Glomerular endothelial cell (primary cell): ENCODE data around the gene FAM193B. TPM values are rescaled to one million over a fixed set of nuclear protein-coding genes. Genes with fewer than 3 reads are reported as not detected.
"Not testable (repeated sequence)": the region's sequence is repeated elsewhere in the genome, so short reads cannot be mapped to it uniquely, and the experiment has no call there.

Experiments used
- DNase-seq: peaks from one replicate; pipeline ENCODE4 v3.0.0-alpha.2; 2011; ENCODE audit warnings: low read depth, low spot score; ENCODE audit errors: extremely low read depth
- total RNA-seq: library from RNA; depleted of rRNA; stranded (reverse); fragments of >200 nt; gene quantifications from 2 replicates; pipeline ENCODE4 v1.2.3, GENCODE V29; 2015

FAM193B gene
- total RNA-seq, 1 donor from 2014 or later: 55.1 TPM

GRCh38 chr5:177538876-177539275 lies 15.5 kb downstream of the FAM193B start:
- DNase-seq: no peak

DNA sequence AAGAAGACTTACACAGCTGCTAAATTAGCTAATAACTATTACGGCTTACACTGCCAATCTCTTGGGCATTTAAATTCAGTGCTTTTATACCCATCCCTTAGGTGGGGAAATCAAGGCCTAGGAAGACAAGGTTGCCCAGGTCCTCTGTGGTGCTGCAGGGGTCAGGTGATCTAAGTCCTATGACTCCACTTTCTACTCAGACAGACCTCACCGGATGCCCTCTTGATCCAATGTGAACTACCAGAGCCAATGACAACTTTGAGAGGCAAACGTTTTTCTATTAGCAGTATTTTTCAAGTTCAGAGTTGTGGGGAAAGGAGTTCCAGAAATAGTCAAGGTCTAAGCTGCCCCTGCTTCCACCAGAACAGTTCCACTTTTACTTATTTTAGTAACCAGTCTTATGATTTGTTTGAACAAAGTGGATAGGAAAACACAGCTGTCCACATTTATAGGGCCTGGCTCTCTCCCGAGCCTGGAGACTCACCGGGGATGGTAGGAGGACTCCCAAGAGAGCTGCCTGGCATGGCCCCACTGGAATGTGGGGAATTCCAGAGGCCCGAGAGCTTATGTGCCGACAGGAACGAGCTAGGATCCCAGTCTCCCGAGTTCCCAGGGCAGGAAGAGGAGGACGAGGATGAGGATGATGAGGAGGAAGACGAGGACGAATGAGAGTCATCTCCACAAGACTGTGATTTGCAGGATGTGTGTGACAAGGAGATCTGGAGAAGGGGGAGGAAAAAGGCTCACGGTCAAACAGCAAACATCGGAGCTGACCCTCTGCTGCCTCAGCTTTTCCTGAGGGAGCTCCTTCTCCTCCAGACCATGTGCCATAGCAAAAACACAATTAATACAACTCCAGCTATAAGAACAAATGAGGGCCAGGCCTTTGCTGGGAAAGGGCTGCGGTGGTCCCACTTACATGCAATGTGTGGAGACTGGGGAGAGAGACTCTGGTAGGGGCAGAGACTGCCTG lies 16.7 kb downstream of the FAM193B start:
- no peak for DNase-seq

- DNase-seq: no peak
These were observed 18.0 kb downstream of the FAM193B start for GRCh38 chr5:177536386-177536785.

DNA sequence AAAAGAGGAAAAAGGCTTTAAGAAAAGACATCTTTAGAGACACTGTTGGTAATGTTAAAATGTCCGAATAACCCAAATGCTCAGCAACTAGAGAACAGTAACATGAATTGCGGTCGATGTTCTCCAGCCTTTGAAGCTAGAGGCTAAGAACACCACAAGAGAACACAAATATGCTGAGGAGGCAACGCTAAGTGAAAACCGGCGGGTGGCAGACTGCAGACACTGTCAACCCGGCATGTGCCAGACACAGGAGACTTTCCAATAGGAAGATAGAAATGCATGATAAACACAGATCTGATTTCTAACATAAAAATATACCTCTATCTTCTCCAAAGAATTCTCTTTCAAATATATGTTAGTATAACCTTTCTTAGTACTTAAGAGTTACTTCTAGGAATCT lies 19.2 kb downstream of the FAM193B start:
- no peak for DNase-seq

DNA sequence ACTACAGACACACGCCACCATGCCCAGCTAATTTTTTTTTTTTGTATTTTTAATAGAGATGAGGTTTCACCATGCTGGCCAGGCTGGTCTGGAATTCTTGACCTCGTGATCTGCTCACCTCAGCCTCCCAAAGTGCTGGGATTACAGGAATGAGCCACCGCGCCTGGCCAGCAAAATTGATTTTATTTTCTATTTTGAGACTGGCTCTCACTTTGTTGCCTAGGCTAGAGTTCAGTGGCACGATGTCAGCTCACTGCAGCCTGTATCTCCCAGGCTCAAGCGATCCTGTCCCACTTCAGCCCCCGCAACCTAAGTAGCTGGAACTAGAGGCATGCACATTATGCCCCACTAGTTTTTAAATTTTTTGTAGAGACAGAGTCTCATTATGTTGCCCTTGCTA lies 19.9 kb downstream of the FAM193B start:
- DNase-seq: not testable (repeated sequence)

DNA sequence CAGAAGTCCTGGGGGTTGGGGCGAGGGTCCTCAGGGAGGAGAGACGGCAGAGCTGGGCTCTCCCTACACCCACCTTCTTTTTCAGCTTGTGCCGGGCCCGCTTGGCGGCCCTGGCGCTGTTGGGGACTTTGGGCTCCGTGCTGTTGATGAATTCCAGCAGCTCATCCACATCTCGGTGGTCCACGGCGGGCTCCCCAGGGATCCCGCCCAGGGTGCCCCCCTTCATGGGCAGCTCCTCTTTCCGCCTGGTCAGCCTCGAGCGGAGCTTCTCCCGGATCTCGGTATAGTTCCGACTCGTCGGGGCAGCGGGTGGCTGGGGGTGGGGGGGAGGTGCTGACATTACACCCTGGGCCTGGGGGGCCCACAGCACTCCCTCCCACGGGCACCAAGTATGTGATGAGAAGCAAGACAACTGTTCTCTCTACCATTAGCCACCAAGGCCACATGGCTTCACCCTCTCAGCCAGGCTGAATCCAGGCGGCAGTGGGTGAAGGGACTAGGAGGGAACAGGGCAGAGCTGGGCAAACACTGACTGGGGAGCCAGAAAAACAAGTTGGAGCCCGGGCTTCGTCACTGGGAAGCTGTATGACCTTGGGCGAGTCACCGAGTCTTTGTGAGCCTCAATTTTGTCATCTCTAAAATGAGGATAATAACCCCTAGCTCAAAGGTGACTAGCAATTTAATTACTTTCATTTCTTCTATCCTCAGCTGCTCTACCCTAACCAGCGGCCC lies 23.0 kb downstream of the FAM193B start:
- DNase-seq: no peak

DNA sequence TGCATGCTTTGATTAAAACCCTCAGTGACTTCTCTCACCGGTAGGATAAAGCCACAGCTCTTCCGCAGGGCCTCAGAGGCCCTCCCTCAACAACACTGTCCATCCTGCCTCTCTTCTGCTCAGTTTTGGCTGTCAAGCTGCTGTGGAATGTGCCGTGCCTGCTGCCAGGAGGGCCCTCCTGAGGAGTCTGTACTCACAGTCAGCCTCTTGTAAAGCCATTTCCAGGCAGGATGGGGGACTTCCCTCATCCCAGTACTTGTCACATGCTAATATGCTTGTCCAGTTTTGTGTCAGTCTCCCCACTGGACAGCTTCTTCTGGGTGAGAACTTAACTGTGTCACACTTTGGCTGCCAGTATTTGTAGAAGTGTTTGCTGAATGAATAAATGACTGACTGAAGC lies 23.7 kb downstream of the FAM193B start:
- no peak for DNase-seq

DNA sequence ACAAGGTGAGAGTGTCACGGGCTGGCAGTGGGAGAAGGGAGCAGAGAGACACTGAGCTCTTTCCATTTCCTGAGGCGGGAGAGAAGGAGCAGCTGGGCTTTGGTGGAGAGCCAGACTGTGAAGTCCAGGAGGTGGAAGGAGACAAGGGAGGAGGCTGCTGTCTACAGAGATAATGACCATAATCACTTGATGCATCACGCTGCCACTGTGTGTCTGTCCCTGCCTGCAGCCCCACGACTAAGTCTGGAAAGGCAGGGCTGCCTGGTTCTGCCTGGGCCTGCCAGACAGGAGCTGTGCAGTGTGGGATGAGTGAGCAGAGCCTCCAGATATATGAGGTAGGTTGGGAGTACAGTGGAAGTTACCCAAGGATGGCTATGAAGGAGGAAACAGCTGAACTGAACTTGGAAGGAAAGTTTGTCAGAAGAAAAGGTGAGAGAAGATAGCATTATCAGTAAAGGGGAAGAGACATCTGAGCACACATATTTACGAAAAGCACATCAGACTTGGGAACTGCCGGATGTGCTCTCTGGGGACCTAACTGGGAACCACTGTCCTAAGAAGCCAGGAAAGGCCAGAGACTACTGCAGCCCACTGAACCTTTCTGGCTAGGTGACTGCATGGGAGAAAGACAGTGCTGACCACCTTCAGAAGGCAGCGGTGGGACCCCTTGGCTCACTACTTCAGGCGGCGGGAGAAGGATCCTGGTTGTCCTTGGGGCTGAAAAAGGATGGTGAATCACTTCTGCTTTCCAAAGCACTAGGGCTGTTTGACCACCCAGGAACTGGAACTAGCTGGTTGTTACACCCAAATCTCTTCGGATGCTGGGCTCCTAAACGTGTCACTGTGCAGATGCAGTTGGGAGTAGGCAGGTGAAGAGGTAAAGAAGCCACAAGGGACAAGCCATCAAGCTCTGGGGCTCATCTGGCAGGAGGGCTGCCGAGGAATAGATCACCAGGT lies 24.8 kb downstream of the FAM193B start:
- DNase-seq: no peak

DNA sequence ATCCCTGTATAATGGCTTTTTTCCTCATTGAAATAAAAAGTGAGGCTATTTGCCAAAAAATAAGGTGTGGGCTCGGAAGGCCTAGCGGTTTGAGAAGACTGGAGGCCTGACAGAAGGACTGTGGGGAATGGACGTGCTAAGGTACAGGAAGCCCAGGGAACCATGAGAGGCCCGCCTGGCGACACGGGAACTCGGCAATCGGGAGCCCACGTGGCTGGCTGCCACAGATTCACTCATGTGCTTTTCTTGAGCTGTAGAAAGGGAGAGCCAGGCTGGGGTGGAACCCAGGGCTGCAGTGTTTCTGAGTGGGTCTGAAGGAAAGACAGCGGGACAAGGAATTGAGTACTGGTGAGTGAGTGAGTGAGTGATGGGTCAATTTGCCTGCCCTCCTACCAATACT lies 25.7 kb downstream of the FAM193B start:
- no peak for DNase-seq

GRCh38 chr5:177527595-177527994 lies 26.8 kb downstream of the FAM193B start:
- DNase-seq: no peak

GRCh38 chr5:177526791-177527190 lies 27.6 kb downstream of the FAM193B start:
- DNase-seq: no peak

GRCh38 chr5:177526191-177526590 lies 28.2 kb downstream of the FAM193B start:
- DNase-seq: no peak

DNA sequence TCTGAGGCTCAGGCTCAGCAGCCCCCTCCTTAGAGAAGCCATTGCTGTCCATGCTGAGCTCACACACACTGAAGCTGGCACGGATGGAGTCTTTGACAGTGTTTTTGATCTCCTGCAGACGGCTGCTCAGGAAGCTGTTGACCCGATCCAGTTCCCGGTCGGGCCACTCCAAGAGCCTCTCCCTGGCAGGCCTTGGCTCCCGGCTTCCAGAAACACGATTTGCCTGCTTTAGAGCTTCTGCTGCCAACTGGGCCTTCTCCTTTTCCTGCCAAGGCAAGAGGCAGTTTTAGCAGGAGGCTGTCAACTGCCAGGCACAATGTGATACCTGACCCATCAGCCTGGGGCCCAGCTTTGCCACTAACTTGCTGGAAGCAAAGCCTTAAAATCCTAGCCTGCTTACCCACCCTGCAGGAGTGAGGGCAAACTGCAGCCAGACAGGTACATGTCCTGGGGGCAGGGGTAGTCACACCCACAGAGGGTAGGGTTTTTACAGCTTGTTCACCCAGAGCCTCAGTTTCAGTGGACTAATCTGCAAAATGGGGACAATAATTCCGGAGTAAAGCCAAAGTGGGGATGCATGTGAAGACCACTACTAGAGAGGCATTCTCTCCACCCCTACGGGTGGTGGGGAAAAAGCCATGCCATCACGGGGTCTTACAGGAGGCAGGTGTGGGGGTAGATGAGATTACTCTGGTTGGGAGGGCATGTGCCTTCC lies 29.3 kb downstream of the FAM193B start:
- no peak for DNase-seq

DNA sequence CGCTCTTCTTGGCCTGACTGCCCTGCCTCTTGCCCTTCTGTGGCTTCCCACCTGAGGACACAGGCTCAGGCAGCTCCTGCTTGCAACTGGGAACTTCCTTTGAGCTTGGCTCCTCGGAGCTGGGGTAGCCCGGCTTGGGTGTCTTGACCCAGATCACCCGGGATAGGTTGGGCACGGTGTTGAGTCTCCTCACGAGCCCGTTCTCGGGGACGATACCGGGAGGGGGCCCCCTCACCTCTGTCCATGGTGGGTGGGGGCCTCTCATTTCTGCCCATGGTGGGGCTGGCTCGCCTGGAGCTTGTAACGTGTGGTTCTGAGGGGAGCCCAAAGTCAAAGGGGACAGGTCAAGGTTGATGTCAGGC lies 29.8 kb downstream of the FAM193B start:
- DNase-seq: no peak

DNA sequence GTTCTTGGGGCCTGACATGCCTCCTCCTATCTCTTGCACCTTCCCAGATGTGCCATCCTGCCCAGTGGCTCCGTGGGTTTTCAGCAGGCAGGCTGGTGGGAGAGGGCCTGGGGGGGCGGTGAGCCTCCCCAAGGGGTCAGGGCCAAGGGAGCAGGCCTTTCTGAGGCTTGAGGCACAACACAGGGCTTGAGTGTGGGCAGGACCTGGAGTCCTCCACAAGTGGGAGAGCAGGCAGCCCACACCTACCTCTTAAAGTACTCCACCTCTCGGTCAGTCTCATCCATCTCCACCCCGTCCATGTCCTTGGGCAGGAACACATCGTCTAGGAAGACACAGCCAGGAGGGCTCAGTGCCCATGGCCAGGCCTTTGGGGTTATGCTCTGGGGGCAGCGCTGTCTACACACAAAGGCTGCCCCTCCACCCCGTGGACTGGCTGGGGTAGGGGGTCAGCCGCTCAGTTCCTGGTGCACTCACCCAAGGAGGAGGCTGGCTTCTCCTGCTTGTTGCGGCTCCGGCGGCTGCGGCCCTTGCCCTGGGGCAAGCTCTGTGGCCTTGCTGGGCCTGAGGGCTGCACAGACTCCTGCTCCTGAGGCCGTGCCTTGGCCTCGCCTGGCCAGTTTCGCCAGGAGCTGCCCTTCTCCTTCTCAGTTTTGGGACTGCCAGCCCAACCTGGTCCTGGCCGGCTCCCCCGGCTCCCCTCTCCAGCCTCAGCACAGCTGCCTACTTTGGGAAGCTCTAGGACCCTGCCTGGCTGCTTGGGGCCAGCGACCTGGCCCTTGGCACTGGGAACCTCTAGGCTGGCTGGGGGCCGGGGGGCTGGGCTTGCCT lies 30.4 kb downstream of the FAM193B start:
- no peak for DNase-seq

GRCh38 chr5:177520916-177521513 lies 33.3 kb downstream of the FAM193B start:
- no peak for DNase-seq

- DNase-seq: no peak
These were observed 34.1 kb downstream of the FAM193B start for GRCh38 chr5:177520271-177520670.

GRCh38 chr5:177519463-177520235 lies 34.7 kb downstream of the FAM193B start:
- DNase-seq: no peak
